DND-41 (cell line): ENCODE results near the gene SGPL1.

Experiments
- ATAC-seq: fragments of 200-7000 bp; cut with Tn5 transposase; 3 replicates; pipeline ENCODE4 v1.9.1; 2021; ENCODE audit warnings: low read depth; ENCODE audit not compliant: insufficient read depth
- DNase-seq: peaks from one replicate; pipeline ENCODE4 v3.0.0-alpha.2; 2020
- H2AFZ ChIP-seq: 2 replicates; pipeline ENCODE4 v1.6.0; 2012; ENCODE audit warnings: low read depth, low read length
- H3K27ac ChIP-seq: 2 replicates; pipeline ENCODE4 v1.5.1; 2012; ENCODE audit warnings: low read length, inconsistent platforms
- H3K27me3 ChIP-seq: fragments of 200-600 bp; sonication (generic); 2 replicates; pipeline ENCODE4 v1.6.0; 2012; ENCODE audit warnings: low read length, mild to moderate bottlenecking, inconsistent platforms; ENCODE audit not compliant: insufficient read depth, poor library complexity
- H3K36me3 ChIP-seq: 2 replicates; pipeline ENCODE4 v1.5.1; 2012; ENCODE audit warnings: low read length, inconsistent platforms; ENCODE audit not compliant: insufficient read depth
- H3K4me1 ChIP-seq: 2 replicates; pipeline ENCODE4 v1.5.1; 2012; ENCODE audit warnings: mild to moderate bottlenecking, low read length; ENCODE audit not compliant: insufficient read depth
- H3K4me2 ChIP-seq: 2 replicates; pipeline ENCODE4 v1.6.0; 2012; ENCODE audit warnings: mild to moderate bottlenecking, moderate library complexity, low read length, inconsistent platforms; ENCODE audit not compliant: insufficient read depth
- H3K4me3 ChIP-seq, 2 experiments: fragments of 200-600 bp in 1 of 2; shearing (Covaris generic) in 1 of 2; 2 replicates each; pipeline ENCODE4 v1.5.1; 2012 to 2016; ENCODE audit warnings: inconsistent platforms in 2 of 2, low read length in 2 of 2, mild to moderate bottlenecking in 2 of 2, low read depth in 1 of 2, moderate library complexity in 1 of 2
- H3K79me2 ChIP-seq: 2 replicates; pipeline ENCODE4 v1.6.0; 2012; ENCODE audit warnings: low read length, inconsistent platforms; ENCODE audit not compliant: insufficient read depth
- H3K9ac ChIP-seq: 2 replicates; pipeline ENCODE4 v1.6.0; 2012; ENCODE audit warnings: low read depth, mild to moderate bottlenecking, inconsistent platforms, low read length, moderate library complexity
- H3K9me3 ChIP-seq: 2 replicates; pipeline ENCODE4 v1.5.1; 2012; ENCODE audit warnings: low read length, moderate library complexity, mild to moderate bottlenecking, inconsistent platforms; ENCODE audit not compliant: insufficient read depth, severe bottlenecking
- H4K20me1 ChIP-seq: 2 replicates; pipeline ENCODE4 v1.6.0; 2012; ENCODE audit warnings: low read length; ENCODE audit not compliant: insufficient read depth
- CTCF ChIP-seq: IDR thresholded peaks from 2 replicates; pipeline ENCODE4 v1.5.1; 2012; ENCODE audit warnings: borderline replicate concordance, low read length, moderate library complexity, mild to moderate bottlenecking; ENCODE audit not compliant: poor library complexity, severe bottlenecking; ENCODE audit errors: extremely low read depth
- EZH2 ChIP-seq: IDR thresholded peaks from 3 replicates; pipeline ENCODE4 v1.6.1; 2012; ENCODE audit warnings: borderline replicate concordance, low read depth, mild to moderate bottlenecking, moderate library complexity, low read length, inconsistent platforms; ENCODE audit not compliant: severe bottlenecking

SGPL1 gene

GRCh38 chr10:70837660-70838059 is 21.9 kb downstream of the SGPL1 start:
- TF ChIP-seq CTCF (no peak), EZH2 (no peak)
- Histone ChIP-seq H3K79me2 (peaks cover 6% of the 10 kb centered on the region), H3K4me3 (no peak overlapping the region), H2AFZ (no peak overlapping the region), H4K20me1 (peaks cover 6% of the 10 kb centered on the region), H3K4me2 (no peak overlapping the region), H3K9me3 (no peaks in the 10 kb centered on the region), H3K4me1 (no peaks in the 10 kb centered on the region), H3K9ac (no peak overlapping the region), H3K36me3 (peaks cover 16% of the 10 kb centered on the region; the same call in 1 of the 2 replicates), H3K27ac (no peak overlapping the region), H3K27me3 (no peaks in the 10 kb centered on the region)
- DNase-seq (no peak), ATAC-seq (no peak)

DNA sequence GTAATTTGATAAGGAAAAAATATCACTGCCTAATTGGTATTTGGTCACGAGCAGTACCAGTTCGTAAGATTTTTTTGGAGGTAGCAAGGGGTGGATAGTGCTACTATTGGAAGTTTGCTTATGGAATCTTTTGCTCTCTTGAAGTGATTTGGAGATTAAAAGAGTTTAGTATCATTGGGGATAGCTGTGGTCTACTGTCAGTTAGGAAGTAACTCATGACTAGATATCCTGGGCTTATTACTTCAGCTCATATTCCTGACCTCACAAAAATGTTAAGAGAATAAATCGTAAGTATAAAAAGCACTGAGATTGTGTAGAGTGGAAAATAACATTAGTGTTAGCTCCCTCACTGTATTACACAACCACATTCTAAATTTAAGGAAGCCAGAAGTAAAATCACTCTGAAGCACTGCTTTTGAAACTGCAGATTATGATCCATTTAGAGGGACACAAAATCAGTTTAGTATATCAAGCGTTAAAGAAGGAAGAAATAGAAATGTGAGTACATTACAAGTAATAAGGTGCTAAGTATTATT is 22.6 kb downstream of the SGPL1 start:
- Histone ChIP-seq H3K4me1 (no peaks in the 10 kb centered on the region), H2AFZ (no peak overlapping the region), H3K4me2 (no peak overlapping the region), H3K36me3 (peaks cover 16% of the 10 kb centered on the region; the same call in 1 of the 2 replicates), H3K4me3 (no peak overlapping the region), H3K9me3 (no peaks in the 10 kb centered on the region), H4K20me1 (peaks cover 7% of the 10 kb centered on the region), H3K27ac (no peak overlapping the region), H3K27me3 (no peaks in the 10 kb centered on the region), H3K79me2 (peaks cover 6% of the 10 kb centered on the region), H3K9ac (no peak overlapping the region)
- no peak for DNase-seq
- no peak for ATAC-seq
- TF ChIP-seq CTCF = no peak

DNA sequence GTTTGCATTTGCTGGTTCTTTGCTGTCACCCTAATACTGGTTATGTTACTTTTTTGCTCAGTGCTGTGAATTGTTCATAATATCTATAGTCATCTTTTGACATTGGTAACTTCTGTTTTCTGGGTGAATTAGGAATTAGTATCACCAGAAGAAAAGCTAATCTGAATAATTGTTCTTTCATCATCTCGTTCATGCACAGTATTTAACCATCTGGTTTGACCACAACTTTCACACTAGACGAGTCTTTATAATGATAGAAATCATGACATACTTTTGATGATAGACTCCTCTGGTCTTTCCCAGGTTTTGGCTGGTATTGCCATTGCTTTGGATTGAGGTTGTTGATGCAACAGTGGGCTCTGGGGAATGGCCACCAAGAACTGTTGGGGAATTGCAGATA is 25.1 kb downstream of the SGPL1 start:
- H2AFZ ChIP-seq = no peak overlapping the region
- no peaks in the 10 kb centered on the region for H3K9me3 ChIP-seq
- no peak overlapping the region for H3K9ac ChIP-seq
- H3K27me3 ChIP-seq = no peaks in the 10 kb centered on the region
- H3K4me1 ChIP-seq = no peaks in the 10 kb centered on the region
- H4K20me1 ChIP-seq = 0 out of 2 replicates have a peak, but pooled peaks cover 3% of the 10 kb centered on the region
- H3K79me2 ChIP-seq = peaks cover 3% of the 10 kb centered on the region
- ATAC-seq = no peak
- TF ChIP-seq EZH2 = no peak
- TF ChIP-seq CTCF = no peak
- no peak for DNase-seq
- no peak overlapping the region for H3K4me3 ChIP-seq
- peaks cover 20% of the 10 kb centered on the region; the same call in 1 of the 2 replicates for H3K36me3 ChIP-seq
- H3K27ac ChIP-seq = no peak overlapping the region
- H3K4me2 ChIP-seq = no peak overlapping the region
